Ascending aorta (tissue), 2 donors: ENCODE data around the gene RASGEF1B. TPM values are rescaled to one million over a fixed set of nuclear protein-coding genes. Genes with fewer than 3 reads are reported as not detected.
"Not testable (repeated sequence)": the region's sequence is repeated elsewhere in the genome, so short reads cannot be mapped to it uniquely, and the experiment has no call there.

Experiments used
- DNase-seq, 2 donors: peaks; one replicate each; pipeline ENCODE4 v3.0.0-alpha.2; 2019; ENCODE audit warnings: low spot score in 2 of 2
- H3K27ac ChIP-seq, 2 donors: fragments of 200-600 bp; sonication (generic); one replicate each; pipeline ENCODE4 v1.5.1; 2016 to 2017; ENCODE audit warnings: mild to moderate bottlenecking in 1 of 2
- H3K27me3 ChIP-seq: fragments of 200-600 bp; sonication (generic); one replicate; pipeline ENCODE4 v1.5.1; 2017
- H3K36me3 ChIP-seq, 2 donors: fragments of 200-600 bp; sonication (generic); one replicate each; pipeline ENCODE4 v1.5.1; 2016
- H3K4me1 ChIP-seq, 2 donors: fragments of 200-600 bp; sonication (generic); one replicate each; pipeline ENCODE4 v1.5.1; 2016 to 2017; ENCODE audit warnings: mild to moderate bottlenecking in 1 of 2
- H3K4me3 ChIP-seq, 2 donors: fragments of 200-600 bp; sonication (generic); one replicate each; pipeline ENCODE4 v1.5.1; 2016 to 2017; ENCODE audit warnings: mild to moderate bottlenecking in 1 of 2
- H3K9me3 ChIP-seq, 2 donors: fragments of 200-600 bp; sonication (generic); one replicate each; pipeline ENCODE4 v1.5.1; 2016
- intact Hi-C: fragments of 100-400 bp; cut with DNase I; formaldehyde crosslinking; loops from one replicate; pipeline ENCODE4 v1.15.1; 2023
- total RNA-seq: library from RNA; depleted of rRNA; stranded (reverse); fragments of >200 nt; gene quantifications from one replicate; pipeline ENCODE4 v1.1.0, GENCODE V29; 2016
- TF ChIP-seq, protein P1 (sequence below), 3 experiments: fragments of 200-600 bp in 2 of 3; fragments of 450-650 bp in 1 of 3; sonication (generic) in 2 of 3; IDR thresholded peaks; one replicate each; pipeline ENCODE4 v1.5.1; 2016 to 2019; ENCODE audit warnings: antibody characterized with exemption in 3 of 3, mild to moderate bottlenecking in 1 of 3, moderate library complexity in 1 of 3

The RASGEF1B gene
- total RNA-seq, 1 donor from 2014 or later = 8.4 TPM

DNA sequence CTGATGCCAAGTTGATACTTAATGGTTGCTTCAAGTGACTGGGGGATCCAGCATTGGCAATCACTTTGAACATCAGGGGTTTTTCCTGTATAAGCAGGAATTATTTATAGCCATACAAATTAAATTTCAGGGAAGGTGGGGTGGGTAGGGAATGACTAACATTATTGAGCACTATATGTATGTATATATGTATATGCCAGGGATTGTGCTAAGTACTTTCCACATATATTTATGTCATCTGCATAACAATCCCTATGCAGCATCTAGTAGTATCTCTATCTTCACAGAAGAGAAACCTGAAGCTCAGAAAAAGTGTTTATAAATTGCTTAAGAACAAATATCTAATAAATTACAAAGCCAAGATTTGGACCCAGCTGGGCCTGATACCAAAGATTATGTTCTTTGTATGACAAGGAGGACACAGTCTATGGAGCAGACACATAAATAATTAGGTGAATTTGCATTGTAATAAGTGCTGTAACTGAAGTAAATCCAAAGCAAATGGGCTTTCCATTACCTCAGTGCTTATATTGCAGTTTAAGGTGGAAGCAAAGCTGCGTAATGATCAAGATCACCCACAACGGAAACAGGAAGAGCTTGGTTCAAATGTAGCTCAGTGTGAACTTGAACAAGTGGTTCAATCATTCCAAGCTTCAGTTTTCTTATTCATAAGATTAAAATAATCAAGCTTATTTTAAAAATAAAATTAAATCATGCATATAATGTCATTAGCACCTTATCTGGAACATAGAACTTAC lies 18.9 kb upstream of the RASGEF1B start:
- DNase-seq = no peak
- TF ChIP-seq, protein P1, sequence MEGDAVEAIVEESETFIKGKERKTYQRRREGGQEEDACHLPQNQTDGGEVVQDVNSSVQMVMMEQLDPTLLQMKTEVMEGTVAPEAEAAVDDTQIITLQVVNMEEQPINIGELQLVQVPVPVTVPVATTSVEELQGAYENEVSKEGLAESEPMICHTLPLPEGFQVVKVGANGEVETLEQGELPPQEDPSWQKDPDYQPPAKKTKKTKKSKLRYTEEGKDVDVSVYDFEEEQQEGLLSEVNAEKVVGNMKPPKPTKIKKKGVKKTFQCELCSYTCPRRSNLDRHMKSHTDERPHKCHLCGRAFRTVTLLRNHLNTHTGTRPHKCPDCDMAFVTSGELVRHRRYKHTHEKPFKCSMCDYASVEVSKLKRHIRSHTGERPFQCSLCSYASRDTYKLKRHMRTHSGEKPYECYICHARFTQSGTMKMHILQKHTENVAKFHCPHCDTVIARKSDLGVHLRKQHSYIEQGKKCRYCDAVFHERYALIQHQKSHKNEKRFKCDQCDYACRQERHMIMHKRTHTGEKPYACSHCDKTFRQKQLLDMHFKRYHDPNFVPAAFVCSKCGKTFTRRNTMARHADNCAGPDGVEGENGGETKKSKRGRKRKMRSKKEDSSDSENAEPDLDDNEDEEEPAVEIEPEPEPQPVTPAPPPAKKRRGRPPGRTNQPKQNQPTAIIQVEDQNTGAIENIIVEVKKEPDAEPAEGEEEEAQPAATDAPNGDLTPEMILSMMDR (IDR thresholded peaks at IDR 0.05) = no peak
- H3K9me3 ChIP-seq = no peaks in the 10 kb centered on the region
- intact Hi-C loops = no loop called here
- no peak overlapping the region for H3K27ac ChIP-seq
- H3K27me3 ChIP-seq = no peaks in the 10 kb centered on the region
- H3K4me1 ChIP-seq = no peaks in the 10 kb centered on the region
- H3K4me3 ChIP-seq = no peak overlapping the region
- no peaks in the 10 kb centered on the region for H3K36me3 ChIP-seq

DNA sequence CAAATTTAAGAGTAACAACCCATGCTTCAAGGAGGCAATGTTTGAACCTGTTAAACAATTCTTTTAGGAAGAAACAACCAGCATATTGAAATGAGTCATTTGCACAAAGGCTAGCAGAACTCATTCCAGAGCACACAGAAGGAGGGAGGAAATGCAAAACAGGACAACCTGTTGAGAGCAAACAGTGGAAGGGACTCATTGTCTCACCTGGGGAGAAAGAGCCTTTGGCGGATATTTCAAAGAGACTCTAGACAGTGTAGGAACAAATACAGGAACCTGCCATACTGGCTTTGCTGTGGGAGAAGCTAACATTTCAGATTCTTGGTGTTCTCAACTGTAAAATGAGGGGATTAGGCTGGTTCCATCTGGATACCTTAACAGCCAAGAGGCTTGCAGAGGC lies 14.8 kb upstream of the RASGEF1B start:
- H3K27ac ChIP-seq = no peak overlapping the region
- H3K36me3 ChIP-seq = no peaks in the 10 kb centered on the region
- intact Hi-C loops = no loop called here
- H3K9me3 ChIP-seq = no peaks in the 10 kb centered on the region
- no peak for DNase-seq
- H3K4me3 ChIP-seq = no peak overlapping the region
- H3K4me1 ChIP-seq = no peaks in the 10 kb centered on the region
- H3K27me3 ChIP-seq = no peaks in the 10 kb centered on the region
- TF ChIP-seq, protein P1 (IDR thresholded peaks at IDR 0.05) = no peak

GRCh38 chr4:81485310-81485980 lies 13.7 kb upstream of the RASGEF1B start:
- TF ChIP-seq, protein P1 (IDR thresholded peaks at IDR 0.05) = no peak
- no peaks in the 10 kb centered on the region for H3K27me3 ChIP-seq
- H3K27ac ChIP-seq = no peak overlapping the region
- no peaks in the 10 kb centered on the region for H3K4me1 ChIP-seq
- DNase-seq = no peak
- no peaks in the 10 kb centered on the region for H3K9me3 ChIP-seq
- no peak overlapping the region for H3K4me3 ChIP-seq
- intact Hi-C loops = no loop called here
- no peaks in the 10 kb centered on the region for H3K36me3 ChIP-seq

- H3K27ac ChIP-seq = no peak overlapping the region
- H3K27me3 ChIP-seq = no peaks in the 10 kb centered on the region
- no peaks in the 10 kb centered on the region for H3K36me3 ChIP-seq
- H3K4me1 ChIP-seq = no peaks in the 10 kb centered on the region
- TF ChIP-seq, protein P1 (IDR thresholded peaks at IDR 0.05) = no peak
- no peak for DNase-seq
- no peaks in the 10 kb centered on the region for H3K9me3 ChIP-seq
- no peak overlapping the region for H3K4me3 ChIP-seq
- intact Hi-C loops = no loop called here
These were observed 10.6 kb upstream of the RASGEF1B start for GRCh38 chr4:81482326-81482725.

DNA sequence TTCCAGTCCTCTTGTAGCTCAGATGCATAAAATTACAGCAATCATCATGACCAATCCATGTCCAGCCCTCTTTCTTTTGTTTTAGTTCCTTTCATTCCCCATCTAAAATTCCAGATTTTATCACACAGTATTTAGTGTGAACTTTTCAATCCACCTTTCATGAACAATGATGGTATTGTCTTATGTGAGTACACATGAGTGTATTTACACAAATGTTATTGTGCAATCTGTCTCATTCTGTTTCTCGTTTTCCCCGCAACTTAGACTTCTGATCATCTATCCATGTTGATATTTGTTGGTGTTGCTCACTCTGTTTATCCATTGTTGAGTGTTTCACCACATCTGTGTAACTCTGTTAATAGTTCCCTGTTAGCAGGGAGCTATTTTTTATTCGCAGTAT lies 9.4 kb upstream of the RASGEF1B start:
- TF ChIP-seq, protein P1 (IDR thresholded peaks at IDR 0.05) = no peak
- no peak overlapping the region for H3K4me3 ChIP-seq
- no peaks in the 10 kb centered on the region for H3K4me1 ChIP-seq
- H3K27me3 ChIP-seq = no peaks in the 10 kb centered on the region
- H3K27ac ChIP-seq = no peak overlapping the region
- H3K9me3 ChIP-seq = no peaks in the 10 kb centered on the region
- no peaks in the 10 kb centered on the region for H3K36me3 ChIP-seq
- intact Hi-C loops = no loop called here
- no peak for DNase-seq

GRCh38 chr4:81479573-81479972 lies 7.9 kb upstream of the RASGEF1B start:
- H3K4me3 ChIP-seq, H3K36me3 ChIP-seq, H3K9me3 ChIP-seq, intact Hi-C loops, DNase-seq, H3K4me1 ChIP-seq, H3K27me3 ChIP-seq, H3K27ac ChIP-seq: not testable (repeated sequence)

GRCh38 chr4:81473331-81474265 lies 1.9 kb upstream of the RASGEF1B start:
- H3K27ac ChIP-seq, H3K36me3 ChIP-seq: not testable (repeated sequence)

More at GRCh38 chr4:81473331-81474265, 1.9 kb upstream of the RASGEF1B start:
- H3K4me3 ChIP-seq, H3K4me1 ChIP-seq, DNase-seq, H3K27me3 ChIP-seq, H3K9me3 ChIP-seq: not testable (repeated sequence)
- intact Hi-C loops = loop anchor here (5.0 kb wide), 3 partner anchors 899 to 1539 kb away; partner anchors contain the start of genes HNRNPD and LIN54
